Measurements from ENCODE around the gene TTC17.
A peak's percentile ranks its signal among the peaks of the same experiment; 100 is the strongest.
"Not testable (repeated sequence)": the region's sequence is repeated elsewhere in the genome, so short reads cannot be mapped to it uniquely, and the experiment has no call there.

The TTC17 gene

GRCh38 chr11:43393765-43394355 lies 35.1 kb downstream of the TTC17 start:
- DNase-seq, result no peak

- DNase-seq, result no peak
These were observed 37.9 kb downstream of the TTC17 start for GRCh38 chr11:43396617-43397016.

GRCh38 chr11:43397251-43397650 lies 38.5 kb downstream of the TTC17 start:
- no peak for DNase-seq

- DNase-seq, result no peak
These were observed 41.4 kb downstream of the TTC17 start for GRCh38 chr11:43399983-43400630.

- DNase-seq, result no peak
These were observed 42.5 kb downstream of the TTC17 start for GRCh38 chr11:43401252-43401651.

- DNase-seq, result not testable (repeated sequence)
These were observed 43.1 kb downstream of the TTC17 start for GRCh38 chr11:43401811-43402210.

- DNase-seq, result no peak
These were observed 44.9 kb downstream of the TTC17 start for GRCh38 chr11:43403357-43404231.

GRCh38 chr11:43404406-43404805 lies 45.7 kb downstream of the TTC17 start:
- no peak for DNase-seq

- no peak for DNase-seq
These were observed 46.2 kb downstream of the TTC17 start for GRCh38 chr11:43404836-43405479.

- DNase-seq, result no peak
These were observed 49.6 kb downstream of the TTC17 start for GRCh38 chr11:43408277-43408676.

- no peak for DNase-seq
These were observed 51.7 kb downstream of the TTC17 start for GRCh38 chr11:43410394-43410793.

- DNase-seq, result no peak
These were observed 59.5 kb downstream of the TTC17 start for GRCh38 chr11:43418197-43418596.

- peak; percentile 18 for DNase-seq
These were observed 60.7 kb downstream of the TTC17 start for GRCh38 chr11:43419460-43419859.

GRCh38 chr11:43427971-43428370 lies 69.3 kb downstream of the TTC17 start:
- DNase-seq, result no peak

- not testable (repeated sequence) for DNase-seq
These were observed 72.2 kb downstream of the TTC17 start for GRCh38 chr11:43430916-43431315.

GRCh38 chr11:43434893-43435292 lies 76.2 kb downstream of the TTC17 start:
- no peak for DNase-seq

GRCh38 chr11:43440486-43440885 lies 81.8 kb downstream of the TTC17 start:
- DNase-seq, result no peak

- no peak for DNase-seq
These were observed 85.1 kb downstream of the TTC17 start for GRCh38 chr11:43443811-43444210.

- DNase-seq, result no peak
These were observed 88.4 kb downstream of the TTC17 start for GRCh38 chr11:43447151-43447550.

GRCh38 chr11:43458486-43458885 lies 99.8 kb downstream of the TTC17 start:
- DNase-seq, result no peak

- no peak for DNase-seq
These were observed 100.5 kb downstream of the TTC17 start for GRCh38 chr11:43459246-43459645.

- DNase-seq, result no peak
These were observed 103.6 kb downstream of the TTC17 start for GRCh38 chr11:43462359-43462758.

- DNase-seq, result no peak
These were observed 109.2 kb downstream of the TTC17 start for GRCh38 chr11:43467958-43468357.

Data from activated CD8-positive, alpha-beta memory T cell treated with anti-CD3 and anti-CD28 coated beads, Interleukin-2, amount 50 U/mL, for 4 hours (primary cell).